Urinary bladder (tissue), 4 donors: Measurements from ENCODE around the gene GPALPP1. TPM values are rescaled to one million over a fixed set of nuclear protein-coding genes. Genes with fewer than 3 reads are reported as not detected.
"Not testable (repeated sequence)": the region's sequence is repeated elsewhere in the genome, so short reads cannot be mapped to it uniquely, and the experiment has no call there.

Experiments used
- DNase-seq: peaks from one replicate; pipeline ENCODE4 v3.0.0-alpha.2; 2015; ENCODE audit errors: extremely low spot score
- H3K27ac ChIP-seq: one replicate; pipeline ENCODE4 v1.5.1; 2013; ENCODE audit warnings: low read depth, mild to moderate bottlenecking, moderate library complexity
- H3K36me3 ChIP-seq: one replicate; pipeline ENCODE4 v1.6.1; 2013; ENCODE audit warnings: mild to moderate bottlenecking, moderate library complexity; ENCODE audit not compliant: insufficient read depth
- H3K4me1 ChIP-seq: one replicate; pipeline ENCODE4 v1.6.1; 2013; ENCODE audit warnings: mild to moderate bottlenecking, moderate library complexity; ENCODE audit not compliant: insufficient read depth
- H3K4me3 ChIP-seq: one replicate; pipeline ENCODE4 v1.5.1; 2013; ENCODE audit warnings: low read depth, low read length
- WGBS: extraction: QIAGEN DNeasy Blood & Tissue Kit; methylation state at CpG from one replicate; pipeline ENCODE4 v1.1.7; 2013; 5-methylcytosine and 5-hydroxymethylcytosine counted together
- polyA plus RNA-seq: library from polyadenylated mRNA; stranded (reverse); fragments of 200-250 nt; gene quantifications from one replicate; pipeline ENCODE4 v1.2.3, GENCODE V29; 2013
- total RNA-seq: library from RNA; depleted of rRNA; stranded (reverse); fragments of >200 nt; gene quantifications from one replicate; pipeline ENCODE4 v1.2.3, GENCODE V29; 2014
- donor health status: healthy with polysubstance abuse.
- donor health status: healthy.

GPALPP1 gene, protein sequence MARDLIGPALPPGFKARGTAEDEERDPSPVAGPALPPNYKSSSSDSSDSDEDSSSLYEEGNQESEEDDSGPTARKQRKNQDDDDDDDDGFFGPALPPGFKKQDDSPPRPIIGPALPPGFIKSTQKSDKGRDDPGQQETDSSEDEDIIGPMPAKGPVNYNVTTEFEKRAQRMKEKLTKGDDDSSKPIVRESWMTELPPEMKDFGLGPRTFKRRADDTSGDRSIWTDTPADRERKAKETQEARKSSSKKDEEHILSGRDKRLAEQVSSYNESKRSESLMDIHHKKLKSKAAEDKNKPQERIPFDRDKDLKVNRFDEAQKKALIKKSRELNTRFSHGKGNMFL
- 46.8 TPM for total RNA-seq
- 19.1 TPM for polyA plus RNA-seq

GRCh38 chr13:44989071-44989889 is at the start of gene GPALPP1, which contains the start of gene NUFIP1:
GPALPP1 (plus strand) TSS chr13:44989538; CDS start chr13:44989655, 117 bp downstream.
NUFIP1 (minus strand) TSS chr13:44989471; CDS start chr13:44989436, 35 bp downstream.
- DNase-seq = peak; percentile 93
- Histone ChIP-seq H3K27ac (peak within 1 kb of the TSS; percentile 61), H3K36me3 (peaks cover 3% of the 10 kb centered on the region), H3K4me1 (no peaks in the 10 kb centered on the region), H3K4me3 (peak within 1 kb of the TSS; percentile 84)
- under 1% methylated on average over 66 of the region's 66 CpGs for WGBS

DNA sequence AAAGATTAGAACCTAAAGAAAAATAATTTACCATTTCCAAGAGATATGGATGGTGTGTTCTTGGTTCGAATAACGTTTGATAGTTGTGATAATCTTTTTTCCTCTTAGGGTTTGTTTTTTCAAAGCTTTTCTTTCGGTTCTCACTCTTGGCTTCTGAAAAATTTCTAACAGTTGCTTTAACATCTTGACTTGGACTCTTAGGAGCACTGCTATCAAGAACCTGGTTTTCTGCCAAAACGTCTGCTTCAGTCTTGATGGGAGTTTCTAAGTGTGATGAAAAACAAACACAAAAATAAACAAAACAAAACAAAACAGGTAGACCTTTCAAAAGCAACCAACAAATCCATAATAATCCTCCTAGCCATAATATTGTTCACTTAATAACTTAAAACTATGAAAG is 45.9 kb upstream of the GPALPP1 start:
- not testable (repeated sequence) for H3K4me3 ChIP-seq, H3K36me3 ChIP-seq
- 59% methylated on average over 4 of the region's 4 CpGs for WGBS

GRCh38 chr13:44951184-44951583 is 38.2 kb upstream of the GPALPP1 start:
- Histone ChIP-seq H3K36me3 (no peaks in the 10 kb centered on the region), H3K4me3 (no peak overlapping the region), H3K4me1 (no peaks in the 10 kb centered on the region), H3K27ac (no peak overlapping the region)
- no peak for DNase-seq

More for the DNA sequence above, 45.9 kb upstream of the GPALPP1 start:
- H3K4me1 ChIP-seq, DNase-seq, H3K27ac ChIP-seq: not testable (repeated sequence)

GRCh38 chr13:44952671-44953070 is 36.7 kb upstream of the GPALPP1 start:
- Histone ChIP-seq H3K4me3 (no peak overlapping the region), H3K4me1 (no peaks in the 10 kb centered on the region), H3K36me3 (no peaks in the 10 kb centered on the region), H3K27ac (no peak overlapping the region)
- 91% methylated on average over 2 of the region's 2 CpGs for WGBS
- no peak for DNase-seq

DNA sequence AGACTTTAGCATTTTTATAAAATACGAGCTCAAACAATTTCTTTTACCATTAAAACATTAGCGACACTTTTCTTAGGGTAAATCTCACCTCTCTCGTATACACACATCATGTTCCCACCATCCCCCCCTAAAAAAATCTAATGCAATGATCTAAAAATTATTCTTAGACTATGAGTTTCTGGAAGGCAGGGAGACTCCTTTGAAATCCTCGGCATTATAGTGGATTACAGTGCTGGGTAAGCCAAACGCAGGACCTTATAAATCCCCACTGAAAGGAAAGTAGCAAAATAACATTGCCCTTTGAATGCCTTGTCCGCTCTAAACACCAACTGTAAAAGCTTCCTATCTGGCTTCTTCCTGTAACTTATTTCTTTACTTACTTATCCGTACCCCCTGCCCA is 35.1 kb upstream of the GPALPP1 start:
- Histone ChIP-seq H3K4me3 (no peak overlapping the region), H3K27ac (no peak overlapping the region), H3K36me3 (no peaks in the 10 kb centered on the region), H3K4me1 (no peaks in the 10 kb centered on the region)
- 89% methylated on average over 7 of the region's 7 CpGs for WGBS
- DNase-seq = no peak

DNA sequence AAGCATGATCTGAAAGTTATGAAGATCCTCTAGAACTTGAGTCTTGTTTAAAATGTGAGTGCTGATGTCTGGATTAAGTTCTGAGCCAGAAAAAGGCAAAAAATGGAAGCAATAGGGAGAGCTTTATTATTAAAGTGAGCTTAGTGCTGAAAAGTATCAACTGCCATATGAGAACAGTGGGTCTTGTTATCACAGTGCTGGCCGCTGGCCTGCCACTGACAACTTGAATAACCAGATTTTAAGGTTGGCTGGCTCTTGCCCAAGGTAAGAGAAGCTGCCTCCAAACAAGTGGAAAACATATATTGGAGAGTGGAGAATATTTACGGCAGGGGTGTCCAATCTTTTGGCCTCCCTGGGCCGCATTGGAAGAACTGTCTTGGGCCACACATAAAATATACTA is 33.9 kb upstream of the GPALPP1 start:
- WGBS = 62% methylated on average over 3 of the region's 3 CpGs
- no peak overlapping the region for H3K4me3 ChIP-seq
- no peak overlapping the region for H3K27ac ChIP-seq
- no peak for DNase-seq
- H3K36me3 ChIP-seq = no peaks in the 10 kb centered on the region
- H3K4me1 ChIP-seq = no peaks in the 10 kb centered on the region

GRCh38 chr13:44961997-44962396 is 27.3 kb upstream of the GPALPP1 start:
- 99% methylated on average over 2 of the region's 2 CpGs for WGBS
- Histone ChIP-seq H3K4me1 (no peaks in the 10 kb centered on the region), H3K36me3 (no peaks in the 10 kb centered on the region), H3K27ac (no peak overlapping the region), H3K4me3 (no peak overlapping the region)
- no peak for DNase-seq

- Histone ChIP-seq H3K36me3 (no peaks in the 10 kb centered on the region), H3K4me3 (no peak overlapping the region), H3K4me1 (no peaks in the 10 kb centered on the region), H3K27ac (no peak overlapping the region)
- no peak for DNase-seq
- 40% methylated on average over 3 of the region's 3 CpGs for WGBS
Measured at GRCh38 chr13:44967704-44968433, 21.5 kb upstream of the GPALPP1 start.

DNA sequence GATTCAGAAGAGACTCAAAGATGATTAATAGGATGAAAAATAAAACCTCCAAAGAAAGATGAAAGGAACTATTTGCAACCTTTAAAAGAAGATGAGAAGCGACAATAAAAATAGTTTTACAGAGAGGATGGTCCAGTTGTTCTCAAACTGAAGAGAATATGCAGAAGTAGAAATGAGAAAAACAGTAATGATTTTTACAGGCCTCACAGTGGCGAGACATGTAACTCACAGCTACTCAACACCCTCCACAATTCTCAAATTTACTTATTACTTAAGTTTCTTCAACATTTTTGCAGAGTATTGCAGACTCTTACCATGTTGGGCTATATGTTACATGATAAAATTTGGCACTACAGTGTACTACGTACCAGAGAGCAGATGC is 20.9 kb upstream of the GPALPP1 start:
- H3K27ac ChIP-seq = no peak overlapping the region

GRCh38 chr13:44969551-44970484 is 19.5 kb upstream of the GPALPP1 start:
- H3K4me1 ChIP-seq = no peaks in the 10 kb centered on the region
- no peak overlapping the region for H3K27ac ChIP-seq
- H3K4me3 ChIP-seq = no peak overlapping the region
- peak; percentile 48 for DNase-seq
- 52% methylated on average over 4 of the region's 4 CpGs for WGBS
- no peaks in the 10 kb centered on the region for H3K36me3 ChIP-seq

More for the DNA sequence above, 20.9 kb upstream of the GPALPP1 start:
- 61% methylated on average over 3 of the region's 3 CpGs for WGBS
- H3K4me3 ChIP-seq = no peak overlapping the region
- no peaks in the 10 kb centered on the region for H3K36me3 ChIP-seq
- no peak for DNase-seq
- no peaks in the 10 kb centered on the region for H3K4me1 ChIP-seq

- Histone ChIP-seq H3K27ac (no peak overlapping the region), H3K4me3 (no peak overlapping the region), H3K36me3 (no peaks in the 10 kb centered on the region), H3K4me1 (no peaks in the 10 kb centered on the region)
- 66% methylated on average over 7 of the region's 7 CpGs for WGBS
- DNase-seq = no peak
Measured at GRCh38 chr13:44971656-44972595, 17.4 kb upstream of the GPALPP1 start.
